BLaER1 (cell line): ENCODE measurements around the gene KLHL29.

Source experiments
- H3K27ac ChIP-seq: shearing (Covaris generic); formaldehyde crosslinking; 2 replicates; pipeline ENCODE4 v1.8.1; 2022
- H3K27me3 ChIP-seq: shearing (Covaris generic); formaldehyde crosslinking; 2 replicates; pipeline ENCODE4 v1.8.1; 2022
- H3K36me3 ChIP-seq: shearing (Covaris generic); formaldehyde crosslinking; 2 replicates; pipeline ENCODE4 v1.8.1; 2022
- H3K4me1 ChIP-seq: shearing (Covaris generic); formaldehyde crosslinking; 2 replicates; pipeline ENCODE4 v1.8.1; 2022
- H3K4me2 ChIP-seq: shearing (Covaris generic); formaldehyde crosslinking; 2 replicates; pipeline ENCODE4 v1.8.1; 2022
- H3K4me3 ChIP-seq: shearing (Covaris generic); formaldehyde crosslinking; 2 replicates; pipeline ENCODE4 v1.8.1; 2022
- H3K9ac ChIP-seq: shearing (Covaris generic); formaldehyde crosslinking; 2 replicates; pipeline ENCODE4 v1.8.1; 2022
- H3K9me3 ChIP-seq: shearing (Covaris generic); formaldehyde crosslinking; 2 replicates; pipeline ENCODE4 v1.8.1; 2022
- H4K20me1 ChIP-seq: shearing (Covaris generic); formaldehyde crosslinking; 2 replicates; pipeline ENCODE4 v1.8.1; 2022
- Cebpa-rat ChIP-seq: shearing (Covaris generic); IDR thresholded peaks from 2 replicates; pipeline ENCODE4 v1.8.1; 2022

KLHL29 gene

DNA sequence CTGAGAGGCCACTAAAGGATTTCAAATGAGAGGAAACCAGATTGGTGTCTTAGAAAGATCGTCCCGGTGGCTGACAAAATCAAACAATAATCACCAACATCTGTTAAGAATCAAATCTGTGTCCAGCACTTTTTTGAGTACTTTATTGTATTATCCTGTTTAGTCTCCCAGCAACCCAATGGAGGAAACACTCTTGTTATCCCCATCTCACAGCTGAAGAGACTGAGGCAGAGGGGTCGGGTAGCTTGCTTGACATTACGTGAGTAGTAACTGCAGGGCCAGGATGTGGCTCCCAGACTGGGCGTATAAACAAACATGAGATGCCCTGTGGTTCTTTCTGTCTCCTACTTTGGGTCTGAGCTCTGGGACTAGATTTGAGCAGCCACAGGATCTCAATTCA, 76.0 kb downstream of the KLHL29 start:
- Histone ChIP-seq H3K27ac (no peak overlapping the region), H3K9me3 (no peaks in the 10 kb centered on the region), H3K4me2 (no peak overlapping the region), H3K36me3 (no peaks in the 10 kb centered on the region), H3K9ac (no peak overlapping the region), H3K4me3 (no peak overlapping the region), H3K27me3 (peaks cover 3% of the 10 kb centered on the region; the same call in 1 of the 2 replicates), H4K20me1 (no peaks in the 10 kb centered on the region), H3K4me1 (no peaks in the 10 kb centered on the region)
- no peak for TF ChIP-seq Cebpa-rat

DNA sequence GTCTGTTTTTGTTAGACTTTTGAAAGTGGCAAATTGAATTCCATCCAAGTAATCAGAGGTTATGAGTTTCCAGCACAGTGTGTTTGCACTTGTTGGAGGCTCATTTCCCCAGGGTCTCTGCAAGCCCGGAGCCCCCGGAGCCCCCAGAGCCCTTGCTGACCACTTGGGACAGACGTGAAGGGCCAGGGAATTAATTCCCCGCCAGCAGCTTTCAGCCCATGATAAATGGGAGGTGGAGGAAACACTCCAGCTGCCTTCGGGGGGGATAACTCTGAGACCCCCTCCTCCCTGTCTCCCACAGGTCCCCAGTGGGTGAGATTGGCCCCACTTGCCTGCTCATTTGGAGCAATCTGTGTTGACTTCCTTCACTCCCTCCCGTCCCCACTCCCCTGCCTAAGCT, 79.2 kb downstream of the KLHL29 start:
- Histone ChIP-seq H3K9me3 (no peaks in the 10 kb centered on the region), H3K4me1 (no peaks in the 10 kb centered on the region), H3K4me2 (no peak overlapping the region), H4K20me1 (no peaks in the 10 kb centered on the region), H3K9ac (no peak overlapping the region), H3K27ac (no peak overlapping the region), H3K36me3 (no peaks in the 10 kb centered on the region), H3K27me3 (no peaks in the 10 kb centered on the region), H3K4me3 (no peak overlapping the region)
- TF ChIP-seq Cebpa-rat: no peak

DNA sequence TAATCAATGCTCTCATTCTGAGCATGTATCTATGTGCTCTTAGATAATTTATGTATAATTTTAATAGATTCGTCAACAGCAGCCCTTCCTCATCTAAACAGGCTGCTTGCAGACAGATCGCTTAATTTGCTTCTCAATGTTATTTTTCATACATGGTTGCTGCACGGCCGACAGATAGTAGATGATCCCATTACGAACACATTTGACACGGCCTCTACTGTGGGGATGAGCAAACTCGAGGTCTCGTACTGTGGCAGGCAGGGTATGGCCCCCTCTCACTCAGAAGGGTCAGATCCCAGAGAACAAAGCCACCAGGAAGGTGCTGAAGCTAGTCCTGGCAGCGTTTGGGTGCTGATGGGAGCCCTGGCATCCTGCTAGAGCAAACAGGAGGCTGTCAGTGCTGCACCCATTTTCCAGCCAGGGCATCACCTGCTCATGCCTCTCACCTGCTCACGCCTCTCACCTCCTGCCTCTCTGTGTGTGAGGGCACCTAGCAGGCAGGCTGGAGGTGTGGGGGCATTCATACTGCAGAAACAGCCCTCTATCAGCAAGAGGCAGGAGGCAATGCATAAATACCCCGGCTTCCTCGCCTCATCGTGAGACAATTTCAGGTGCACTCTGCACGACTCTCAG, 80.0 kb downstream of the KLHL29 start:
- H3K9ac ChIP-seq: no peak overlapping the region
- H3K4me3 ChIP-seq: no peak overlapping the region
- H3K9me3 ChIP-seq: no peaks in the 10 kb centered on the region
- H3K27me3 ChIP-seq: no peaks in the 10 kb centered on the region
- no peaks in the 10 kb centered on the region for H4K20me1 ChIP-seq
- no peak for TF ChIP-seq Cebpa-rat
- no peak overlapping the region for H3K27ac ChIP-seq
- H3K4me2 ChIP-seq: no peak overlapping the region
- no peaks in the 10 kb centered on the region for H3K36me3 ChIP-seq
- no peaks in the 10 kb centered on the region for H3K4me1 ChIP-seq

DNA sequence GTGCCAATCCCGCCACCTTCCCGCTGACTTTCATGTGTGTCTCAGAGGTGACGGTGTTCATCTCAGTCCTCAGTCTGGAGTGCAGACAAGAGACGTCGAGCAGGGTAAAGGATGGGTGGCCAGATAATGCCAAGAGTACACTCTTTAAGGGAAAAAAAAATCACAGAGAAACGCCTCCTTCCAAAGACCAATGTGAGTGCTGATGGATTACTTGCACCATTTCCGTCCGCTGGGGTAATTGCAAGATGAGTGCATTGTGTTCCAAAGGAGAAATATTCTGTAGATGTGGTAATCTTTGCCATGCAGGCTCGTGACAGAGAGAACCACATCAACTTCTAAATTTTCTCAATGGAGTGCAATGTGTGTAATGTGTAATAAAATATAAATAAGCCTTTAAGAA, 81.0 kb downstream of the KLHL29 start:
- Histone ChIP-seq H4K20me1 (no peaks in the 10 kb centered on the region), H3K4me2 (no peak overlapping the region), H3K27me3 (no peaks in the 10 kb centered on the region), H3K9me3 (no peaks in the 10 kb centered on the region), H3K4me3 (no peak overlapping the region), H3K27ac (no peak overlapping the region), H3K36me3 (no peaks in the 10 kb centered on the region), H3K4me1 (no peaks in the 10 kb centered on the region), H3K9ac (no peak overlapping the region)
- no peak for TF ChIP-seq Cebpa-rat

DNA sequence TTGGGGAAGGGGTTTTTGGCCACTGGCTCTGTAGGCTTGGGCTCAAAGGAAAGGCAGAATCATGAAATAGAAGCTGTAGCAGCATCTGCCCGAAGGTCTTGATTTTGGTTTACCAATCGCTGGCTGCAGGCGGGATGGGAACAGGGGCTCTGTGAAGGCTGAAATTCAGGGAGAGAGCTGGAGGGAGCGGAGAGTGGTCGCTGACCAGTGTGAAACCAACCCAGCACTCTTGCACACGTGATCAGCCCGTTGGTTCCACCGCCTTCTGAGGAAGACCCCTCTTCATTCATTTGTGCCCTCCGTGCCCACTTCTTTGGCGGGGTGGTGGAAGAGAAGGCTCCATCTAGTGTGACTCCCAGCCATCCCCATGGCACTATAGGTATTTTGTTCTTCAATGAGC, 82.6 kb downstream of the KLHL29 start:
- H3K9me3 ChIP-seq: no peaks in the 10 kb centered on the region
- TF ChIP-seq Cebpa-rat: no peak
- no peaks in the 10 kb centered on the region for H3K36me3 ChIP-seq
- H4K20me1 ChIP-seq: no peaks in the 10 kb centered on the region
- H3K4me3 ChIP-seq: no peak overlapping the region
- no peak overlapping the region for H3K27ac ChIP-seq
- no peak overlapping the region for H3K4me2 ChIP-seq
- no peaks in the 10 kb centered on the region for H3K4me1 ChIP-seq
- H3K27me3 ChIP-seq: no peaks in the 10 kb centered on the region
- no peak overlapping the region for H3K9ac ChIP-seq

DNA sequence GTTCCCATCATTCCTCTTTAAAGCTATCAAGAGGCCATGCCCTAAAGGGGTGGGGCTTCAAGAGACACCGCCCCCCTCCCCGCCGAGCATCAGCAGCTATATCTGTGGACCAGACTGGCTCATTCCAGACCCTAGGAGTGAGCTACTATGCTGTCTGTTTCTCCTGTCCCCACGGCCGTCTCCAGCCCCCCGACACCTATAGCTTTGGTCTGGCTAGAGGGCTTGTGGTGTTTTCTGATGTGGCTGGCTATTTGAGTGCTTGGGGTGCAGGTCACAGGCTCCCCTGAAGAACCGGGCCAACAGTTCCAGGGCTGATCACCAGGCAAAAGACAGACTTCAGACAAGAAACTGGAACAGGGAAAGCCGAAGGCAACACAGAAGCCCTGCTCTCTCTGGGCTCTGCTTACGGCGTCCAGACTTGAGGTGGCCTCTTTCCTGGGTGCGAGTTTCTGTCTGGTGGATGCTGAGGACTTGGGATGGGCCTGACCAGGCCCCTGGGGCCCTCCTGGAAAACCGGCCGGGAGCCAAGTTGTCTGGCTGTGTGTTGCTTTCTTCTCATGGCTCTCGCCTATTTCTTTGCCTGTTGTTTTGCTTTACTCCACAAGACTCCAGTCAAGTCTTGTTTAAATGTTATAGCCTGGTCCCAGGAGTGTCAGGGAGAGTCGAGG, 83.6 kb downstream of the KLHL29 start:
- no peaks in the 10 kb centered on the region for H3K4me1 ChIP-seq
- no peak overlapping the region for H3K27ac ChIP-seq
- no peaks in the 10 kb centered on the region for H3K36me3 ChIP-seq
- H3K9me3 ChIP-seq: no peaks in the 10 kb centered on the region
- no peak for TF ChIP-seq Cebpa-rat
- no peak overlapping the region for H3K9ac ChIP-seq
- H3K4me3 ChIP-seq: no peak overlapping the region
- no peaks in the 10 kb centered on the region for H3K27me3 ChIP-seq
- H3K4me2 ChIP-seq: no peak overlapping the region
- H4K20me1 ChIP-seq: no peaks in the 10 kb centered on the region

DNA sequence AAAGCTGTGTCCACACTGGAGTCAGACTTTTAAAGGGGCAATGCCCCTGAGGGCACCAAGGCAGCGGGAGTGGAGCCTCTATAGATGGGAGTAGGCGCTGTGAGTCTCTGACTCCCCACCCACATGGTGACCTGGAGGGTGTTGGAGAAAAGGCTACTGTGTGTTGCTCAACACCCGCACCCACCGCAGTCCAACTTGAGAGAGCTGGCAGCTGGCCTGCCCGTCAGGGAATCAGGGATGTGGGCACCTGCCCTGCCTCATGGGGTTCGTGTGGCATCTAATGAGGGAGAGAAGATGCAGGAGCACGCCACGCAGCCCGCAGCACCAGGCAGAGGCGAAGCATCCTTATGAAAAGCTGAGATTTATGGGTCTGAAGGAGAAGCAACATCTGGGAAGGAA, 84.2 kb downstream of the KLHL29 start:
- Histone ChIP-seq H3K27ac (no peak overlapping the region), H4K20me1 (no peaks in the 10 kb centered on the region), H3K4me2 (no peak overlapping the region), H3K4me3 (no peak overlapping the region), H3K36me3 (no peaks in the 10 kb centered on the region), H3K27me3 (no peaks in the 10 kb centered on the region), H3K4me1 (no peaks in the 10 kb centered on the region), H3K9me3 (no peaks in the 10 kb centered on the region), H3K9ac (no peak overlapping the region)
- TF ChIP-seq Cebpa-rat: no peak

DNA sequence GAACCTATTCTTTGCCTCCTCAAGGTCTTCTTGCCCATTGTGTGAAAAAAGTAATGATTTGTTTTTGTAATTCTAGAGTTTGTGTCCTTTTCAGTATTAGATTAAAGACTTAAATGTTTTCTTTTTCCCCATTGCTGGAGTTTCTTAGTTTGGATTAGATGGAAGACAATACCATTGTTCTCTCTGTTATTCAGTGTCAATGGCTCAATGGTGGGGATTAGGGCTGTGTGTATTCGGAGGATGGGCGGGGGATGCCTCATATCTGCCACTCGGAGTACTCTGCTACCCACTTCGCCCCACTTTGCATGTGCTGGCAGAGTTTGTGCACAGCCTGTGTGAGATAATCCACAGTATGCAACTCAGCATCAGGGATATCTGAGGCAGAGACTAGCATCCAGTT, 90.1 kb downstream of the KLHL29 start:
- no peaks in the 10 kb centered on the region for H3K4me1 ChIP-seq
- H3K4me3 ChIP-seq: no peak overlapping the region
- H3K36me3 ChIP-seq: no peaks in the 10 kb centered on the region
- H3K27me3 ChIP-seq: no peaks in the 10 kb centered on the region
- H4K20me1 ChIP-seq: no peaks in the 10 kb centered on the region
- no peak overlapping the region for H3K9ac ChIP-seq
- no peak overlapping the region for H3K27ac ChIP-seq
- no peak overlapping the region for H3K4me2 ChIP-seq
- no peak for TF ChIP-seq Cebpa-rat
- no peaks in the 10 kb centered on the region for H3K9me3 ChIP-seq

DNA sequence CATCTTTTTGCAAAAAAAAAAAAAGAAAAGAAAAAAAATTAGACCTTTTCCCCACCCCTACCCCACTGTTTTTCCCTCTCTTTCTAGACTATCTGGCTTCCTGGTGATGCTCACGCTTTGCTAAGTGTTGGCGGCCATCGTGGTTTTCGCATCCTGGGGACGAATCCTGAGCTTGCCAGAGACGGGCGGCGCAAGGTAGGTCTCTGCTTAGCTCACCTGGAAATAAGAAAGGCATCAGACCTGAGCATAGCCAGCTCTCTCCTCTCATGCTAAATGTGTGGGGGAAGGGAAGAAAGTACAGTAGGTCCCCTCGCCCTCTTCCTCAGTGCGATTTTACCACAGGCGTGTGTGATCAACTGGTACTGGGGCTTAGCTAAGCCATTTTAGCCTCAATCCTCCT, 90.5 kb downstream of the KLHL29 start:
- Histone ChIP-seq H3K27ac (no peak overlapping the region), H3K9ac (no peak overlapping the region), H3K4me2 (no peak overlapping the region), H3K4me1 (no peaks in the 10 kb centered on the region), H3K9me3 (no peaks in the 10 kb centered on the region), H3K27me3 (no peaks in the 10 kb centered on the region), H3K4me3 (no peak overlapping the region), H3K36me3 (no peaks in the 10 kb centered on the region), H4K20me1 (no peaks in the 10 kb centered on the region)
- no peak for TF ChIP-seq Cebpa-rat

DNA sequence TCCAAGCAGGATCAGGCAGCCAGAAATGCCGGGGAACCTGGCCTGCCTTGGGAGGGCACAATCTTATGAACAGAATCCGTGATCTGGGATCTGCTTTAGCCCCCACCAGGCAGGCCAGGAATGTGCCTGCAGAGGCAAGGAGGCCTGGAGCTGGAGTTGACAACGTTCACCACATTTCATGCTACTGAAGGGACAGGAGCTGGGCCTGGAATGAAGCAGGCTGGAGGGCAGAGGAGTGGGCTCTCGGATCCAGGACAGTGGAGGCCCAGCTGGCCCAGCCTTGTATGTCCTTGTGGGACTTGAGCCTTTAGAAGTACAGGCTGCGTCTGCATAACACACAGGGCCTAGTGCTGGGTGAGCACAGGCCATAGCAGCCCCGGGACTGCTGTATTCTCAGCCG, 91.8 kb downstream of the KLHL29 start:
- Histone ChIP-seq H3K4me2 (no peak overlapping the region), H3K27ac (no peak overlapping the region), H4K20me1 (no peaks in the 10 kb centered on the region), H3K4me3 (no peak overlapping the region), H3K27me3 (no peaks in the 10 kb centered on the region), H3K4me1 (no peaks in the 10 kb centered on the region), H3K9ac (no peak overlapping the region), H3K36me3 (no peaks in the 10 kb centered on the region), H3K9me3 (no peaks in the 10 kb centered on the region)
- no peak for TF ChIP-seq Cebpa-rat
